HL-60 (cell line): ENCODE results near the gene TP53I3.

Source experiments
- CTCF ChIP-seq: IDR thresholded peaks from one replicate; pipeline ENCODE4 v1.5.1; 2011; ENCODE audit warnings: low read length, control low read depth, inconsistent platforms; ENCODE audit not compliant: insufficient read depth
- POLR2AphosphoS5 ChIP-seq: IDR thresholded peaks from 2 replicates; pipeline ENCODE4 v1.6.1; 2012; ENCODE audit warnings: low read depth

- TF ChIP-seq CTCF = no peak
- no peak for TF ChIP-seq POLR2AphosphoS5
These were observed 32.8 kb downstream of the TP53I3 start for GRCh38 chr2:24051833-24052232.
